Neural cell (in vitro differentiated cells): ENCODE results near the gene FMO2. TPM values are rescaled to one million over a fixed set of nuclear protein-coding genes. Genes with fewer than 3 reads are reported as not detected.
"Not testable (repeated sequence)": the region's sequence is repeated elsewhere in the genome, so short reads cannot be mapped to it uniquely, and the experiment has no call there.

Experiments used
- H2AFZ ChIP-seq: fragments of 200-600, 300-800 bp; sonication (generic), shearing (Covaris generic); 2 replicates; pipeline ENCODE4 v1.6.0; 2014; ENCODE audit warnings: low read depth, mild to moderate bottlenecking, antibody characterized with exemption, low read length, moderate library complexity
- H3F3A ChIP-seq: fragments of 200-600 bp; shearing (Covaris generic); 2 replicates; pipeline ENCODE4 v1.6.1; 2016; ENCODE audit warnings: mild to moderate bottlenecking, moderate library complexity, mixed read lengths, antibody characterized with exemption, low read length; ENCODE audit not compliant: insufficient read depth, poor library complexity, severe bottlenecking
- H3K27ac ChIP-seq: fragments of 200-600, 300-800 bp; sonication (generic), shearing (Covaris generic); 2 replicates; pipeline ENCODE4 v1.5.1; 2014; ENCODE audit warnings: mild to moderate bottlenecking, low read length, moderate library complexity
- H3K27me3 ChIP-seq: fragments of 300-800, 200-600 bp; sonication (generic), shearing (Covaris generic); 2 replicates; pipeline ENCODE4 v1.6.0; 2014; ENCODE audit warnings: mild to moderate bottlenecking, low read depth, low read length, moderate library complexity; ENCODE audit not compliant: insufficient read depth
- H3K36me3 ChIP-seq: fragments of 300-800, 200-600 bp; sonication (generic), shearing (Covaris generic); 2 replicates; pipeline ENCODE4 v1.5.1; 2014; ENCODE audit warnings: mild to moderate bottlenecking, antibody characterized with exemption, low read length, moderate library complexity; ENCODE audit not compliant: insufficient read depth
- H3K4me2 ChIP-seq: fragments of 300-800, 200-600 bp; sonication (generic), shearing (Covaris generic); 2 replicates; pipeline ENCODE4 v1.6.0; 2014; ENCODE audit warnings: mild to moderate bottlenecking, low read length
- H3K4me3 ChIP-seq: fragments of 300-800, 200-600 bp; sonication (generic), shearing (Covaris generic); 2 replicates; pipeline ENCODE4 v1.5.1; 2014; ENCODE audit warnings: mild to moderate bottlenecking, low read length, moderate library complexity
- H3K79me2 ChIP-seq: fragments of 200-600 bp; shearing (Covaris generic); replicated peaks from 2 replicates; pipeline ENCODE4 v1.6.0; 2014; ENCODE audit warnings: mild to moderate bottlenecking, low read length, moderate library complexity; ENCODE audit not compliant: insufficient read depth
- H3K9ac ChIP-seq: fragments of 300-800, 200-600 bp; sonication (generic), shearing (Covaris generic); 2 replicates; pipeline ENCODE4 v1.6.1; 2016; ENCODE audit warnings: mild to moderate bottlenecking, low read length, mixed read lengths
- H3K9me2 ChIP-seq: fragments of 200-600 bp; shearing (Covaris generic); 2 replicates; pipeline ENCODE4 v1.6.1; 2016; ENCODE audit warnings: mild to moderate bottlenecking, low read length, mixed read lengths; ENCODE audit not compliant: insufficient read depth
- H3K9me3 ChIP-seq: fragments of 200-600, 300-800 bp; sonication (generic), shearing (Covaris generic); 2 replicates; pipeline ENCODE4 v1.6.1; 2016; ENCODE audit warnings: mild to moderate bottlenecking, mixed run types, low read length, moderate library complexity, mixed read lengths
- H4K20me1 ChIP-seq: fragments of 200-600 bp; shearing (Covaris generic); 2 replicates; pipeline ENCODE4 v1.6.1; 2016; ENCODE audit warnings: mild to moderate bottlenecking, mixed run types; ENCODE audit not compliant: insufficient read depth
- CTCF ChIP-seq: fragments of 450-650 bp; IDR thresholded peaks from 2 replicates; pipeline ENCODE4 v1.5.1; 2014; ENCODE audit warnings: antibody characterized with exemption, mild to moderate bottlenecking, moderate library complexity; ENCODE audit not compliant: poor library complexity, severe bottlenecking
- EP300 ChIP-seq: fragments of 450-650 bp; conservative IDR thresholded peaks from 2 replicates; pipeline ENCODE4 v1.6.1; 2014; ENCODE audit warnings: antibody characterized with exemption, mild to moderate bottlenecking, moderate library complexity; ENCODE audit not compliant: poor library complexity, severe bottlenecking
- EZH2 ChIP-seq: fragments of 200-600, 300-800 bp; shearing (Covaris generic), sonication (generic); IDR thresholded peaks from 2 replicates; pipeline ENCODE4 v1.6.1; 2014; ENCODE audit warnings: antibody characterized with exemption, low read length, borderline replicate concordance, mild to moderate bottlenecking; ENCODE audit not compliant: insufficient read depth, poor library complexity, severe bottlenecking
- MXI1 ChIP-seq: fragments of 450-650 bp; conservative IDR thresholded peaks from 2 replicates; pipeline ENCODE4 v1.6.1; 2014; ENCODE audit warnings: antibody characterized with exemption, mild to moderate bottlenecking; ENCODE audit not compliant: poor library complexity, severe bottlenecking
- POLR2AphosphoS5 ChIP-seq: IDR thresholded peaks from 2 replicates; pipeline ENCODE4 v1.6.1; 2012
- RAD21 ChIP-seq: fragments of 450-650 bp; conservative IDR thresholded peaks from 2 replicates; pipeline ENCODE4 v1.6.1; 2014; ENCODE audit warnings: antibody characterized with exemption, mild to moderate bottlenecking, moderate library complexity
- REST ChIP-seq: IDR thresholded peaks from 2 replicates; pipeline ENCODE4 v1.6.1; 2012; ENCODE audit warnings: borderline replicate concordance
- SMC3 ChIP-seq: fragments of 450-650 bp; conservative IDR thresholded peaks from 2 replicates; pipeline ENCODE4 v1.6.1; 2014; ENCODE audit warnings: antibody characterized with exemption, mild to moderate bottlenecking, moderate library complexity; ENCODE audit not compliant: poor library complexity
- TAF1 ChIP-seq: IDR thresholded peaks from 2 replicates; pipeline ENCODE4 v1.6.1; 2012; ENCODE audit warnings: low read depth
- polyA plus RNA-seq: library from polyadenylated mRNA; depleted of rRNA; stranded (reverse); fragments of >200 nt; gene quantifications from 2 replicates; pipeline ENCODE4 v1.2.3, GENCODE V29; 2014

The FMO2 gene
- polyA plus RNA-seq, 1 donor from 2014 or later, result not detected

GRCh38 chr1:171233183-171233582, 48.1 kb downstream of the FMO2 start:
- Histone ChIP-seq H3K4me3 (no peak overlapping the region), H4K20me1 (no peaks in the 10 kb centered on the region)

GRCh38 chr1:171236231-171236630, 51.1 kb downstream of the FMO2 start:
- not testable (repeated sequence) for H4K20me1 ChIP-seq, H3F3A ChIP-seq, H3K27me3 ChIP-seq, H3K4me2 ChIP-seq, H3K27ac ChIP-seq, H3K9me2 ChIP-seq, H2AFZ ChIP-seq, H3K9me3 ChIP-seq, H3K9ac ChIP-seq, H3K36me3 ChIP-seq, H3K79me2 ChIP-seq, H3K4me3 ChIP-seq

More at GRCh38 chr1:171233183-171233582, 48.1 kb downstream of the FMO2 start:
- H2AFZ ChIP-seq, result no peak overlapping the region
- H3K27ac ChIP-seq, result no peak overlapping the region
- no peaks in the 10 kb centered on the region for H3K9me3 ChIP-seq
- no peaks in the 10 kb centered on the region for H3K36me3 ChIP-seq
- no peak overlapping the region for H3K4me2 ChIP-seq
- H3K27me3 ChIP-seq, result no peaks in the 10 kb centered on the region
- no peaks in the 10 kb centered on the region for H3K79me2 ChIP-seq
- no peaks in the 10 kb centered on the region for H3F3A ChIP-seq
- TF ChIP-seq SMC3 (no peak), MXI1 (no peak), POLR2AphosphoS5 (no peak), REST (no peak), EP300 (no peak), CTCF (no peak), TAF1 (no peak), EZH2 (no peak), RAD21 (no peak)
- H3K9ac ChIP-seq, result no peak overlapping the region
- no peaks in the 10 kb centered on the region for H3K9me2 ChIP-seq

GRCh38 chr1:171243878-171244277, 58.8 kb downstream of the FMO2 start:
- H3K36me3 ChIP-seq, result no peaks in the 10 kb centered on the region
- TF ChIP-seq REST (no peak), MXI1 (no peak), RAD21 (no peak), EP300 (no peak)
- no peak overlapping the region for H3K4me2 ChIP-seq
- no peaks in the 10 kb centered on the region for H3K9me2 ChIP-seq
- no peak overlapping the region for H3K4me3 ChIP-seq
- no peaks in the 10 kb centered on the region for H3F3A ChIP-seq
- H3K9me3 ChIP-seq, result no peaks in the 10 kb centered on the region
- H4K20me1 ChIP-seq, result no peaks in the 10 kb centered on the region
- no peak overlapping the region for H3K9ac ChIP-seq
- H3K79me2 ChIP-seq, result no peaks in the 10 kb centered on the region
- no peak overlapping the region for H3K27ac ChIP-seq
- no peak overlapping the region for H2AFZ ChIP-seq
- no peaks in the 10 kb centered on the region for H3K27me3 ChIP-seq
